Measurements from ENCODE around the gene RAD51B.

The RAD51B gene

GRCh38 chr14:67837011-67837624, 17.5 kb downstream of the RAD51B start:
- peak; percentile 53 for DNase-seq

GRCh38 chr14:67846029-67846610, 26.5 kb downstream of the RAD51B start:
- DNase-seq: no peak

DNA sequence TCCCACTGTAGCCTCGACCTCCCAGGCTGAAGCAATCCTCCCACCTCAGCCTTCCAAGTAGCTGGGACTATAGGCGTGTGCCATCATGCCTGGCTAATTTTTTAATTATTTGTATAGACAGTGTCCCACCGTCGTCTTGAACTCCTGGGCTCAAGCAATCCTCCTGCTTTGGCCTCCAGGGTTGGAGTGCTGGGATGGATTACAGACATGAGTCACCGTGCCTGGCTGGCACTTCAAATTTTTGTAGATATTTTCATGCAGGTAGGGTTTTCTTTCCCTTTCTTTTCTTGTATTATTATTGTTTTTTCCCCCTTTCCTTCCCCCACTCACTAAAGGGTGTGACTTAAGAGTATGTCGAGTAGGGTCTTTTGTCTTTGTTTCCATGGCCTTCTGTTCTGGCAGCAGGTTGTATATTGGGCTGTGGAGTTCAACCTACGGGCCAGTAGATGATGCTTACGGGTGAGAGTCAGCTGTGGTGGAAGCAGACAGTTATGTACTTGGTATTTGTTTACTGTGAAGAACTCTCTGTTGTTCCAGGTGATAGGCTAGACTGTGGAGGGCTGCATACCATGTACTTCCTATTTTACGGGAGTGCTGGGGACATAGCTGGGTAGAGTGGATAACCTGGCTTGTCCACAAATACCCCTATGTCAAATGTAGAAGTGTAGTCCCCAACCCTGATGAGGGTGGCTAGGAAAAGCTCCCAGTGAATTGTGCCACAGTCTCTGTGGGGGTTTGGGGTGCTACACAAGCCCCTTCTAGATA, 30.7 kb downstream of the RAD51B start:
- no peak for DNase-seq

- DNase-seq: no peak
These were observed 32.3 kb downstream of the RAD51B start for GRCh38 chr14:67851785-67852410.

DNA sequence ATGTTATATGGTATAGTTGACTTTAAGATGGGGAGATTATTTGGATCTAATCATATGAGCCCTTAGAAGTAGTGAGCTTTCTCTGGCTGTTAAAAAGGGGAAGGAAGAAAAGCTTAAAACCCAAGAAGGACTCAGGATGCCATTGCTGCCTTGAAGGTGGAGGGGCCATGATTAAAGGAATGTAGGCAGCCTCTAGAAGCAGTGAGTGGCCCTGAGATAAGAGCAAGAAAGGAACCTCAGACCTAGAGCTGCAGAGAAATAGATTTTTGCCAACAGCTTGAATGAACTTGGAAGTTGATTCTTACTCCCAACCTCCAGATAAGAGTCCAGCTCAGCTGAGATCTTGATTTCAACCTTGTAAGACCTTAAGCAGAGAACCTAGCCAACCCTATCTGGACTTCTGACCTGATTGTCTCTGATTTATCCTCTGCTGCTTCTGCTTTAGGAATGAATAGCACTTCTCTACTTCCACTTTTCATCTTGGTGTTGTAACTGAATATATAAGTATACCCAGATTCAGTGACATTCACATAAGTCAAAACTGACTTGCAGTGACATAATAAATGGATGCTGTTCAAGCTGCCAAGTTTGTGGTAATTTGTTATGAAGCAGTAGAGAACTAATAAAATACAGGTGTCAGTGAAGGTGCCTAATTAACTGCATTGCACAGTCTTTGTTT, 33.5 kb downstream of the RAD51B start:
- DNase-seq: peak; percentile 41

DNA sequence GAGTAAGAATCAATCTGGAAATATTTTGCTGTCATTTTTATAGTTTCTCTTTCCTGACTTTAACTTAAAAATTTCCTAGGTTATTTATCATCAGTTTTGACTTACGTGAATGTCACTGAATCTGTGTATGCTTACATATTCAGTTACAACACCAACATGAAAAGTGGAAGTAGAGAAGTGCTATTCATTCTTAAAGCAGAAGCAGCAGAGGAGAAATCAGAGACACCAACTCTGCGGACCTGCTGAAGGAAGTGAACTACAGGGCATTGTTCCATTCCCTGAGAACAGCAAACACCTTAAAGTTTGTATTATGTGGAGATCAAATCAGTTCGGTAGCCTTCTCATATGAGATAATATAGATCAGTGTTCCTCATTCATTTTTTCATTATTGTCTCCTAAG, 34.1 kb downstream of the RAD51B start:
- no peak for DNase-seq

DNA sequence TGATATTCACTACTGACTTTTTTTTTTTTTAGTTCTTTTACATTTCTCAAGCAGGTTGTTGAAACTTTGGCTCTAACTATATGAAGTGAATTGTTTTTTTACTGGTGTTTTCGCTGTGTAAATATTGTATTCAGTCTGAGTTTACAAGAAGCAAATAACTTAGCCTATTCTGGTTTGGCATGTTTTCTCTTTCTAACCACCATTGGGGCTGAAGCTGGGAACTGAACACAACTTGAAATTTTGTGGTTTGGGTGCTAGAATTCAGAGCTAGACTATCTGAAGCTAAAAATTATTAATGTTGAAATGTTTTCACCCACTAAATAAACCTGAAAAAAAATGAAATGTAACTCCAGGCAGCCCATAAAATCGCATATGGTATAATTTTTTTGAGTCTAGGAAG, 37.2 kb downstream of the RAD51B start:
- no peak for DNase-seq

DNA sequence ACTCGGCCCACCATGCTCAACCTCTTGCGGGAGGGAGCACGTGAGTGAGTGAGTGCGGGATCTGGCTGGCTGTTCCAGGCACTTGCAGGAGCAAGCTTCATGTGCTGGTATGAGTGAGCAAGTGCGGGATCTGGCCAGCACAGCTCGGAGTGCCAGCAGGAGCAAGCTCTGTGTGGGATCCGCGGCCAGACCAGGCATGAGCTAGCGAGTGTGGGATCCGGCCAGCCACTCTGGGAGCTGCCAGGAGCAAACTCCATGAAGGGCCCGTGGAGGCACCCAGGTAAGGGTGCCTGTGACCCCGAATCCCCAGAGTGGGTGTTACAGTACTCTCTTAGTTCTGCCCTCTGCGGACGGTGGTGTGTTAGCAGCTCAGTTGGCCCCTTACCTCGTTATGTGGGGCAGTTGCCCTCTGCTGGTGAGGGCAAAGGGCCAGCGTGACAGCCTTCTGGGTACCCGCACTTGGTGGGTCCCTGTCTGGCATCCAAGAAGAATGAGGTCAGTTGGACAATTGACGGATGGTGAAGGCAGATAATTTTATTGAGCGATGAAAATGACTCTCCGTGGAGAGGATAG, 38.3 kb downstream of the RAD51B start:
- DNase-seq: no peak

GRCh38 chr14:67859169-67859749, 39.7 kb downstream of the RAD51B start:
- DNase-seq: no peak

DNA sequence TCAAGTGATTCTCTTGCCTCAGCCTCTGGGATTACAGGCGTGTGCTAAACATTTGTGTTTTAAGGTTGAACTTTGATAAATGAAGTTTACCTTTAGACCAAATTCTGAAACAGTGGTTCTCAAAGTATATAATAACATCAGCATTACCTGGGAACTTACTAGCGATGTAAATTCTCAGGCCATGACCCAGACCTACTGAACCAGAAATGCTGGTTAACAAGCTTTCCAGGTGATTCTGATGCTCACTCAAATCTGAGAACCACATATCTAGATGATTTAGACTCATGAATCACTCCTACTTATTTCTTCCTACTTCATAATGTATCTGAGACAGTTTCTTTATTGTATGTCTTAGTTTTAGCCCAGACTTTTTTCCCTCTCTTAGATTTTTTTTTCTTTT, 43.6 kb downstream of the RAD51B start:
- DNase-seq: no peak

DNA sequence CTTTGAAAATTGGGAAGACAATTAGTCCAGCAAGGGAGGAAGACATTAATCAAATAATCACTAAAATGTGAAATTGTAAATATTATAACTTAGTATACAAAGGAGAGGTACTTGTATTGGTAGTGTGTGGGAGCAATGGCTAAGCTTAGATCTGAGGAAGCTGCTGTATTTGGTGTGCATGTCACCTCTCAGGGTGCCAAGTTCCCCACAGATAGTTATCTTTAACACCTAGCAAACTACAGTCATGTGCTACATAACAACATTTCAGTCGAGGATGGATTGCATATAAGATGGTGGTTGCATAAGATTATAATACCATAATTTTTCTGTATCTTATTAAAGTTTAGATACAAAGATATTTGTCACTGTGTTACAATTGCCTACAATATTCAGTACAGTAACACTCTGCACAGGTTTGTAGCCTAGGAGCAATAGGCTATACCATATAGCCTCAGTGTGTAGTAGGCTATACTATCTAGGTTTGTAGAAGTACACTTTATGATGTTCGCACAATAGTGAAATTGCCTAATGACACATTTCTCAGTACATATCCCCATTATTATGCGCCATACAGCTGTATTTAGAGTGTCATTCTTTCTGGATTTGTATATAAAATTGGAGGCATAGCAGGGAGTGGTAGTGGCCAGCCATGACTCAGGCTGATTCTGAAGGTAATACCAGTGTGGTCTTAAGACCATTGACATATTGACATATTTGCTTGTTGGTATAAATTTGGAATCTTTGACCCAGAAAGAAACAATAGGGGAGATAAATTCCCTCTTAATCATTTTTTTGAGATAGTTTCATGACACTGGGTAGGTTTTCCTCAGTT, 55.8 kb downstream of the RAD51B start:
- no peak for DNase-seq

GRCh38 chr14:67879026-67879425, 59.4 kb downstream of the RAD51B start:
- no peak for DNase-seq

DNA sequence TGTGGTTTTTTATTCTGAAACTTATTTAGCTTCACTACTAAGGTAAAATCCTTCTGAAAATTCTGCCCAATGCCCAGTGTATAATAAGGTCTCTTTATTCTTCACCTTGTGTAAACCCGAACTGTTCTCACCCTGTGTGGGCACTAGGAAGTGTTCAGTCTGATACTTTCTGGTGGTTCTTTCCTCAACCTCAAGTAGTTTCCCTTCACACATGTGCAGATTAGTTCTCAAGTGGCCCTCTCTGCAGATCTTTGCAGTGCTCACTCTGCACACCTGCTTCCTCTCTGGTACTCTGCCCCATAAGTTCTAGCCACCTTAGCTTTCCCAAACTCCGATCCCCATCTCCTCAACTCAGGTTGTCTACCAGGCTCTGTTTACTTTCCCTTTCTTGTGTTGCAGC, 61.6 kb downstream of the RAD51B start:
- no peak for DNase-seq

DNA sequence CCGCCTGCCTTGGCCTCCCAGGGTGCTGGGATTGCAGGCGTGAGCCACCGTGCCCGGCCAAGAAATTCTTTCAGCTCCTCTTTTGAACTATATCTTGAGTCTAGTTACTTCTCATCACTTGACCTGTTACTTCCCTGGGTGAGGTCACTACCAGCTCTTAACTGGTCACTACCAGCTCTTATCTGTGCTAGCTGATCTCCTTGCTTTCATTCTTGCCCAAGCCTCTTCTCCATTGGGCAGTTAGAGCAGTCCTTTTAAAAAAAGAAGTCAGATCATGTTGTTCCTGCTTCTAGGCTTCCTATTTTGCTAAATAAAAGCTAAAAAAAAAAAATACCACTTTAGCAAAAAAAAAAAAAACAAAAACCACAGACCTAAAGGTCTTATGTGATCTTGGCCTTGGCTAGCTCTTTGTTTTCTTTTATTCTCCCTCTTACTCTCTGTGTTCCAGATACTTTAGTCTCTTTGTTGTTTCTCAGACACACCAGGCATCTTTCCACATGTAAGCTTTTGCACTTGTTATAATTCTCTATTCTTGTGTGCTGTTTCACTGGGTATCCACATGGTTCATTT, 63.5 kb downstream of the RAD51B start:
- DNase-seq: no peak

DNA sequence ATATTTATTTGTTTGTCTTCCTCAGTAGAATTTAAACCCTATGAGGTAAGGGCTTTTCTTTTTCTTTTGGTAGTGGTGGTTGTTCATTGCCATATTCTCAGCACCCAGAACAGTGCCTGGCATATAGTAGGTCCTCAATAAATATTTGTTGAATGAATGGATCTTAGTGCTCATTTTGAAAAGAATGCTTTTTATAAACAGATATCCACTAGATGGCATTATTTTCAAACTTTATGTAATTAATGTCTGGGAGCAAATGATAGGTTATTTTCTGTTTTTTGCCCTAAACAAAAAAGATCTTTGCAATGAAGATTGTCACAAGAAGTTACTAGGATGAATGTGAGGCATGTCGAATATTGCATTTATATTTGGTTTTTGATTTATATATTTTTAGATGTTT, 64.1 kb downstream of the RAD51B start:
- no peak for DNase-seq

- no peak for DNase-seq
These were observed 66.6 kb downstream of the RAD51B start for GRCh38 chr14:67886191-67886590.

GRCh38 chr14:67887478-67887877, 67.9 kb downstream of the RAD51B start:
- DNase-seq: no peak

- DNase-seq: no peak
These were observed 69.9 kb downstream of the RAD51B start for GRCh38 chr14:67889455-67889854.

DNA sequence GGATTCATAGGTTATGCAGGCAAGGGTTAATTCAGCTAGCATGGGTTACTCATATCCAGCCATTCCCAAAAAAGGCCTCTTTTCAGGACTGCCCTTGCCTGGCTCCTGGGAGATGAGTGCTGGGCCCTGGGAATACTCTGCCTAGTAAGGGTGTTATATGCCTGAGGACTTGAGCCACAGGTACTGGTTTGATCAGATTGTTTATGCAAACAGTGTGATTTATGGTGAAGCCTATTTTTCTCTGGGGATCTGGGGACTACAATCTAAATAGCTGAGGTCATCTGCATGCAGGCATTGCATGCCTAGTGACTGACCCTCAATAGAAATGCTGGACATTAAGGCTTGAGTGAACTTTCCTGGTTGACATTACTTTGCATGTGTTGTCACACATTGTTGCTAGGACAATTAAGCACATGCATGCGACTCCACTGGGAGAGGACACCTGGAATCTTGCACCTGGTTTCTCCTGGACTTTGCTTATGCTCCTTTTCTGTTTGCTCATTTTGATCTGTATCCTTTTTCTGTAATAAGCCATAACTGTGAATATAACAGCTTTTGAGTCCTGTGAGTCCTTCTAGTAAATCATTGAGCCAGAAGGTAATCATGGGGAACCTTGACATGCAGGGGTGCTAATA, 73.0 kb downstream of the RAD51B start:
- DNase-seq: no peak

GRCh38 chr14:67900231-67900630, 80.7 kb downstream of the RAD51B start:
- DNase-seq: no peak

Data from GDM1 (cell line).